ENCODE results near the gene BTBD3.

DNA sequence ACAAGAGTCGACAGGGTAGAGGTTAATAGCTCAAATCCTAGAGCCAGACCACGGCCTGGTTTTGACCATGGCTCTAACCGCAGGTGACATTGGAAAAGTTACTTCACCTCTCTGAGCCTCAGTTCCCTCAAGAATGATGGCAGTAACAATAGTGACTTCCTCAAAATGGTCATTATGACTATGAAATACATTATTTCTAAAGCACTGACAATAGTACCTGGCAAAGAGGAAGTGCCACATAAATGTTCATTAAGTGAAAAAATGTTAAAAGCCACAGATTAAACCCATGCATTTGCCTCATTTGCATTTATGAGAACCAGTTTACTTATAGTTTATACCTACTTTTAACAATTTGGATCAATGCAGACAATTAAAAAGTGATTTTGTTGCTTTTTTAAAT, 12.3 kb downstream of the BTBD3 start:
- no peak for TF ChIP-seq EZH2phosphoT487 (IDR thresholded peaks at IDR 0.05; ENCODE audit: borderline replicate concordance, low read length)
- TF ChIP-seq, protein P1, sequence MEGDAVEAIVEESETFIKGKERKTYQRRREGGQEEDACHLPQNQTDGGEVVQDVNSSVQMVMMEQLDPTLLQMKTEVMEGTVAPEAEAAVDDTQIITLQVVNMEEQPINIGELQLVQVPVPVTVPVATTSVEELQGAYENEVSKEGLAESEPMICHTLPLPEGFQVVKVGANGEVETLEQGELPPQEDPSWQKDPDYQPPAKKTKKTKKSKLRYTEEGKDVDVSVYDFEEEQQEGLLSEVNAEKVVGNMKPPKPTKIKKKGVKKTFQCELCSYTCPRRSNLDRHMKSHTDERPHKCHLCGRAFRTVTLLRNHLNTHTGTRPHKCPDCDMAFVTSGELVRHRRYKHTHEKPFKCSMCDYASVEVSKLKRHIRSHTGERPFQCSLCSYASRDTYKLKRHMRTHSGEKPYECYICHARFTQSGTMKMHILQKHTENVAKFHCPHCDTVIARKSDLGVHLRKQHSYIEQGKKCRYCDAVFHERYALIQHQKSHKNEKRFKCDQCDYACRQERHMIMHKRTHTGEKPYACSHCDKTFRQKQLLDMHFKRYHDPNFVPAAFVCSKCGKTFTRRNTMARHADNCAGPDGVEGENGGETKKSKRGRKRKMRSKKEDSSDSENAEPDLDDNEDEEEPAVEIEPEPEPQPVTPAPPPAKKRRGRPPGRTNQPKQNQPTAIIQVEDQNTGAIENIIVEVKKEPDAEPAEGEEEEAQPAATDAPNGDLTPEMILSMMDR (conservative IDR thresholded peaks at IDR 0.05; ENCODE audit: low read depth, low read length): no peak
